ENCODE measurements around the gene MROH2B. TPM values are rescaled to one million over a fixed set of nuclear protein-coding genes. Genes with fewer than 3 reads are reported as not detected.

The MROH2B gene
- not detected in 2 replicates for total RNA-seq

GRCh38 chr5:41071242-41071641 lies at the start of gene MROH2B:
MROH2B (minus strand) TSS chr5:41071342; CDS start chr5:41070852, 490 bp downstream.
- no peak for TF ChIP-seq CTCF (IDR thresholded peaks at IDR 0.05; ENCODE audit: insufficient read depth, low read length, poor library complexity, severe bottlenecking)
- no peak for DNase-seq (ENCODE audit: low read depth)

GRCh38 chr5:41120600-41120999 lies 49.5 kb upstream of the MROH2B start:
- Histone ChIP-seq H3K36me3 (ENCODE audit: control insufficient read depth, insufficient read depth, low read length) (no peaks in the 10 kb centered on the region), H3K4me3 (ENCODE audit: low read depth, low read length) (no peak overlapping the region), H3K27me3 (ENCODE audit: control insufficient read depth, insufficient read depth, low read length) (no peaks in the 10 kb centered on the region)
- no peak for DNase-seq (ENCODE audit: low read depth)
- no peak for TF ChIP-seq CTCF (IDR thresholded peaks at IDR 0.05; ENCODE audit: insufficient read depth, low read length, poor library complexity, severe bottlenecking)

More at GRCh38 chr5:41071242-41071641, at the start of gene MROH2B:
- H3K4me3 ChIP-seq (ENCODE audit: low read depth, low read length) = no peak within 1 kb of the TSS
- H3K27me3 ChIP-seq (ENCODE audit: control insufficient read depth, insufficient read depth, low read length) = no peaks in the 10 kb centered on the region
- no peaks in the 10 kb centered on the region for H3K36me3 ChIP-seq (ENCODE audit: control insufficient read depth, insufficient read depth, low read length)

GRCh38 chr5:41118177-41118576 lies 47.0 kb upstream of the MROH2B start:
- no peak for DNase-seq (ENCODE audit: low read depth)
- H3K4me3 ChIP-seq (ENCODE audit: low read depth, low read length) = no peak overlapping the region
- no peaks in the 10 kb centered on the region for H3K27me3 ChIP-seq (ENCODE audit: control insufficient read depth, insufficient read depth, low read length)
- no peak for TF ChIP-seq CTCF (IDR thresholded peaks at IDR 0.05; ENCODE audit: insufficient read depth, low read length, poor library complexity, severe bottlenecking)
- no peaks in the 10 kb centered on the region for H3K36me3 ChIP-seq (ENCODE audit: control insufficient read depth, insufficient read depth, low read length)

GRCh38 chr5:41115281-41115680 lies 44.1 kb upstream of the MROH2B start:
- DNase-seq (ENCODE audit: low read depth) = no peak
- no peak for TF ChIP-seq CTCF (IDR thresholded peaks at IDR 0.05; ENCODE audit: insufficient read depth, low read length, poor library complexity, severe bottlenecking)
- H3K27me3 ChIP-seq (ENCODE audit: control insufficient read depth, insufficient read depth, low read length) = no peaks in the 10 kb centered on the region
- no peaks in the 10 kb centered on the region for H3K36me3 ChIP-seq (ENCODE audit: control insufficient read depth, insufficient read depth, low read length)
- no peak overlapping the region for H3K4me3 ChIP-seq (ENCODE audit: low read depth, low read length)

- no peak overlapping the region for H3K4me3 ChIP-seq (ENCODE audit: low read depth, low read length)
- DNase-seq (ENCODE audit: low read depth) = no peak
- TF ChIP-seq CTCF (IDR thresholded peaks at IDR 0.05; ENCODE audit: insufficient read depth, low read length, poor library complexity, severe bottlenecking) = no peak
- no peaks in the 10 kb centered on the region for H3K36me3 ChIP-seq (ENCODE audit: control insufficient read depth, insufficient read depth, low read length)
- H3K27me3 ChIP-seq (ENCODE audit: control insufficient read depth, insufficient read depth, low read length) = no peaks in the 10 kb centered on the region
These were observed 41.6 kb upstream of the MROH2B start for GRCh38 chr5:41112486-41113455.
